Prostate gland (tissue), 2 donors: Measurements from ENCODE around the gene PCID2. TPM values are rescaled to one million over a fixed set of nuclear protein-coding genes. Genes with fewer than 3 reads are reported as not detected.

Source experiments
- DNase-seq: peaks from one replicate; pipeline ENCODE4 v3.0.0-alpha.2; 2019; ENCODE audit warnings: low spot score
- H3K27ac ChIP-seq, 2 donors: fragments of 200-600 bp; sonication (generic); 2 replicates each; pipeline ENCODE4 v1.5.1; 2017 to 2019
- H3K27me3 ChIP-seq: fragments of 200-600 bp; sonication (generic); replicated peaks from 2 replicates; pipeline ENCODE4 v1.5.1; 2019; ENCODE audit not compliant: insufficient read depth
- H3K36me3 ChIP-seq, 2 donors: fragments of 200-600 bp; sonication (generic); 1 replicate in 1 of 2; 2 replicates in 1 of 2; pipeline versions ENCODE4 v1.5.1 to v1.8.1; 2017 to 2019
- H3K4me1 ChIP-seq: fragments of 200-600 bp; sonication (generic); replicated peaks from 2 replicates; pipeline ENCODE4 v1.5.1; 2019
- H3K4me3 ChIP-seq, 2 donors: fragments of 200-600 bp; sonication (generic); 2 replicates each; pipeline ENCODE4 v1.5.1; 2017 to 2019
- H3K9me3 ChIP-seq: fragments of 200-600 bp; sonication (generic); 2 replicates; pipeline ENCODE4 v1.5.1; 2017
- CTCF ChIP-seq, 4 experiments: fragments of 200-600 bp in 2 of 4; fragments of 450-650 bp in 2 of 4; sonication (generic) in 2 of 4; IDR thresholded peaks; 1 replicate in 3 of 4; 2 replicates in 1 of 4; pipeline ENCODE4 v1.5.1; 2016 to 2019; ENCODE audit warnings: antibody characterized with exemption in 4 of 4, mild to moderate bottlenecking in 2 of 4, moderate library complexity in 2 of 4
- POLR2A ChIP-seq: fragments of 450-650 bp; IDR thresholded peaks from one replicate; pipeline ENCODE4 v1.6.1; 2016; ENCODE audit warnings: antibody characterized with exemption, mild to moderate bottlenecking
- POLR2AphosphoS5 ChIP-seq: sonication (generic); formaldehyde crosslinking; IDR thresholded peaks from one replicate; pipeline ENCODE4 v1.6.1; 2017; ENCODE audit warnings: antibody characterized with exemption
- WGBS: methylation state at CpG from one replicate; pipeline ENCODE4 v1.1.5; 2018; 5-methylcytosine and 5-hydroxymethylcytosine counted together
- intact Hi-C: fragments of 100-400 bp; cut with DNase I; formaldehyde crosslinking; loops from one replicate; pipeline ENCODE4 v1.14.2; 2022
- total RNA-seq, 2 donors: library from RNA; depleted of rRNA; stranded (reverse); fragments of >200 nt; gene quantifications; one replicate each; pipeline ENCODE4 v1.1.0, GENCODE V29; 2016

PCID2 gene
- total RNA-seq, 2 donors from 2014 or later, result 47.7 to 48.6 TPM

GRCh38 chr13:113205428-113205931 lies 3.0 kb downstream of the PCID2 start:
- no peaks in the 10 kb centered on the region for H3K4me1 ChIP-seq
- 73% methylated on average over 5 of the region's 5 CpGs for WGBS

GRCh38 chr13:113204378-113204734 lies 4.1 kb downstream of the PCID2 start:
- Histone ChIP-seq H3K36me3 (no peaks in the 10 kb centered on the region), H3K9me3 (no peaks in the 10 kb centered on the region), H3K27ac (no peak overlapping the region), H3K4me1 (no peaks in the 10 kb centered on the region), H3K4me3 (no peak overlapping the region), H3K27me3 (no peaks in the 10 kb centered on the region)
- no peak for DNase-seq
- TF ChIP-seq CTCF (IDR thresholded peaks at IDR 0.05), result no peak
- TF ChIP-seq POLR2AphosphoS5, result no peak
- no peak for TF ChIP-seq POLR2A
- 80% methylated on average over 4 of the region's 5 CpGs for WGBS
- intact Hi-C loops, result no loop called here

More at GRCh38 chr13:113205428-113205931, 3.0 kb downstream of the PCID2 start:
- DNase-seq, result no peak
- intact Hi-C loops, result loop anchor here (5.0 kb wide), 2 partner anchors 48 to 92 kb away; partner anchors contain the start of genes LAMP1 and PROZ
- TF ChIP-seq POLR2A (no peak), POLR2AphosphoS5 (no peak), CTCF (IDR thresholded peaks at IDR 0.05) (no peak)
- Histone ChIP-seq H3K4me3 (no peak overlapping the region), H3K36me3 (no peaks in the 10 kb centered on the region), H3K9me3 (no peaks in the 10 kb centered on the region), H3K27ac (no peak overlapping the region), H3K27me3 (no peaks in the 10 kb centered on the region)

- no peak for TF ChIP-seq CTCF (IDR thresholded peaks at IDR 0.05)
- no peak for TF ChIP-seq POLR2AphosphoS5
- no peak for TF ChIP-seq POLR2A
- H3K27me3 ChIP-seq, result no peaks in the 10 kb centered on the region
- no peaks in the 10 kb centered on the region for H3K9me3 ChIP-seq
- no peaks in the 10 kb centered on the region for H3K4me1 ChIP-seq
- no peaks in the 10 kb centered on the region for H3K36me3 ChIP-seq
- H3K4me3 ChIP-seq, result no peak overlapping the region
- DNase-seq, result no peak
- intact Hi-C loops, result no loop called here
- WGBS, result 96% methylated on average over 12 of the region's 12 CpGs
- no peak overlapping the region for H3K27ac ChIP-seq
Measured at GRCh38 chr13:113203507-113204377, 4.7 kb downstream of the PCID2 start.

GRCh38 chr13:113202912-113203311 lies 5.6 kb downstream of the PCID2 start:
- intact Hi-C loops, result no loop called here
- TF ChIP-seq CTCF (IDR thresholded peaks at IDR 0.05), result no peak
- no peak for TF ChIP-seq POLR2A
- no peak for TF ChIP-seq POLR2AphosphoS5
- no peak for DNase-seq
- Histone ChIP-seq H3K4me1 (peaks cover under 1% of the 10 kb centered on the region), H3K9me3 (no peaks in the 10 kb centered on the region), H3K27ac (no peak overlapping the region), H3K4me3 (no peak overlapping the region), H3K36me3 (no peaks in the 10 kb centered on the region), H3K27me3 (no peaks in the 10 kb centered on the region)
- WGBS, result 90% methylated on average over 4 of the region's 4 CpGs

GRCh38 chr13:113201815-113202214 lies 6.7 kb downstream of the PCID2 start:
- no peaks in the 10 kb centered on the region for H3K27me3 ChIP-seq
- no peak overlapping the region for H3K4me3 ChIP-seq
- 80% methylated on average over 2 of the region's 2 CpGs for WGBS
- no peak for TF ChIP-seq CTCF (IDR thresholded peaks at IDR 0.05)
- TF ChIP-seq POLR2A, result no peak
- TF ChIP-seq POLR2AphosphoS5, result no peak
- no peaks in the 10 kb centered on the region for H3K36me3 ChIP-seq
- no peaks in the 10 kb centered on the region for H3K9me3 ChIP-seq
- no peak overlapping the region for H3K27ac ChIP-seq
- peaks cover 9% of the 10 kb centered on the region for H3K4me1 ChIP-seq
- intact Hi-C loops, result no loop called here
- DNase-seq, result no peak
